ENCODE results near the gene CCDC18.

CCDC18 gene

GRCh38 chr1:93150729-93151128 is 29.8 kb upstream of the CCDC18 start:
- Histone ChIP-seq H3K27ac (replicated peaks) (no peak overlapping the region), H3K27me3 (ENCODE audit: insufficient read depth, poor library complexity, severe bottlenecking) (no peaks in the 10 kb centered on the region), H3K4me3 (replicated peaks; ENCODE audit: insufficient read depth, low read length) (no peak overlapping the region)
- no peak for DNase-seq (ENCODE audit: low read depth in 1 of 2, low spot score in 1 of 2)
- TF ChIP-seq SPI1 (IDR thresholded peaks at IDR 0.05; ENCODE audit: borderline replicate concordance, low read depth) (no peak), POLR2AphosphoS5 (IDR thresholded peaks at IDR 0.05; ENCODE audit: low read depth) (no peak), GABPA (IDR thresholded peaks at IDR 0.05; ENCODE audit: low read depth) (no peak), CTCF (IDR thresholded peaks at IDR 0.05; ENCODE audit: insufficient read depth, low read length) (no peak), REST (IDR thresholded peaks at IDR 0.05; ENCODE audit: insufficient replicate concordance, low read depth) (no peak)

- no peak overlapping the region for H3K4me3 ChIP-seq (replicated peaks; ENCODE audit: insufficient read depth, low read length)
- no peak for DNase-seq (ENCODE audit: low read depth in 1 of 2, low spot score in 1 of 2)
- no peak for TF ChIP-seq CTCF (IDR thresholded peaks at IDR 0.05; ENCODE audit: insufficient read depth, low read length)
- TF ChIP-seq GABPA (IDR thresholded peaks at IDR 0.05; ENCODE audit: low read depth), result no peak
- H3K27ac ChIP-seq (replicated peaks), result no peak overlapping the region
- no peaks in the 10 kb centered on the region for H3K27me3 ChIP-seq (ENCODE audit: insufficient read depth, poor library complexity, severe bottlenecking)
Measured at GRCh38 chr1:93151474-93151873, 29.1 kb upstream of the CCDC18 start.

- Histone ChIP-seq H3K27ac (replicated peaks) (no peak overlapping the region), H3K27me3 (ENCODE audit: insufficient read depth, poor library complexity, severe bottlenecking) (no peaks in the 10 kb centered on the region), H3K4me3 (replicated peaks; ENCODE audit: insufficient read depth, low read length) (no peak overlapping the region)
- TF ChIP-seq POLR2AphosphoS5 (IDR thresholded peaks at IDR 0.05; ENCODE audit: low read depth) (no peak), GABPA (IDR thresholded peaks at IDR 0.05; ENCODE audit: low read depth) (no peak), CTCF (IDR thresholded peaks at IDR 0.05; ENCODE audit: insufficient read depth, low read length) (no peak), REST (IDR thresholded peaks at IDR 0.05; ENCODE audit: insufficient replicate concordance, low read depth) (no peak), SPI1 (IDR thresholded peaks at IDR 0.05; ENCODE audit: borderline replicate concordance, low read depth) (no peak)
- DNase-seq (ENCODE audit: low read depth in 1 of 2, low spot score in 1 of 2), result no peak
Measured at GRCh38 chr1:93152835-93153234, 27.7 kb upstream of the CCDC18 start.

GRCh38 chr1:93154898-93155297 is 25.6 kb upstream of the CCDC18 start:
- TF ChIP-seq REST (IDR thresholded peaks at IDR 0.05; ENCODE audit: insufficient replicate concordance, low read depth) (no peak), CTCF (IDR thresholded peaks at IDR 0.05; ENCODE audit: insufficient read depth, low read length) (no peak), POLR2AphosphoS5 (IDR thresholded peaks at IDR 0.05; ENCODE audit: low read depth) (no peak), SPI1 (IDR thresholded peaks at IDR 0.05; ENCODE audit: borderline replicate concordance, low read depth) (no peak), GABPA (IDR thresholded peaks at IDR 0.05; ENCODE audit: low read depth) (no peak)
- H3K27me3 ChIP-seq (ENCODE audit: insufficient read depth, poor library complexity, severe bottlenecking), result no peaks in the 10 kb centered on the region
- H3K4me3 ChIP-seq (replicated peaks; ENCODE audit: insufficient read depth, low read length), result no peak overlapping the region
- no peak overlapping the region for H3K27ac ChIP-seq (replicated peaks)
- DNase-seq (ENCODE audit: low read depth in 1 of 2, low spot score in 1 of 2), result no peak

Data from HL-60 (cell line).